Fibroblast of lung (primary cell): ENCODE results near the gene NLRP1.

Experiments used
- EZH2 ChIP-seq: IDR thresholded peaks from 2 replicates; pipeline ENCODE4 v1.5.1; 2012; ENCODE audit warnings: low read length, control low read depth, mild to moderate bottlenecking; ENCODE audit errors: missing control alignments
- TF ChIP-seq, protein P1 (sequence below), 2 donors: IDR thresholded peaks in 1 of 2; conservative IDR thresholded peaks in 1 of 2; 1 replicate in 1 of 2; 2 replicates in 1 of 2; pipeline ENCODE4 v1.5.1; 2011 to 2012; ENCODE audit warnings: low read length in 2 of 2, control low read depth in 1 of 2, inconsistent platforms in 1 of 2, low read depth in 1 of 2, mild to moderate bottlenecking in 1 of 2

DNA sequence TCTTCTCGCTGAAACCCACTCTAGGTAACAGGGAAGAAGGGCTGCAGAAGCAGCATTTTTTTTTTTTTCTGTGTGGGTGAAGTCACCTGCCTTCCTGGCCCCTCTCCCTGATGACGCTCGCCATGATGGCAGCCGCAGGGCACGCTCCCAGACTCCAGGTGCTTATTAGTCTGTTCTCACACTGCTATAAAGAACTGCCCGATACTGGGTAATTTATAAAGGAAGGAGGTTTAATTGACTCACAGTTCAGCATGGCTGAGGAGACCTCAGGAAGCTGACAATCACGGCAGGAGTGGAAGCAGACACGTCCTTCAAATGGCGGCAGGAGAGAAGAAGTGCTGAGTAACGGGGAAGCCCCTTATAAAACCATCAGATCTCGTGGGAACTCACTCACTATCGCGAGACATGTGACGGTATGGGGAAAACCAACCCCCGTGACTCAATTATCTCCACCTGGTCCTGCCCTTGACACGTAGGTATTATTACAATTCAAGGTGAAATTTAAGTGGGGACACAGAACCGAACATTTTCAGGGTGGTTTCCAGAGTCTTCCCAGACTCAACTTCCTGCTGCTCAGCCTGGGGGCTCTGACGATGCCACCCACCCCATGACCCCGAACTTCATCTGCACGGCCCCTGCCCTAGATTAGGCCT lies 34.9 kb upstream of the NLRP1 start:
- TF ChIP-seq, protein P1, sequence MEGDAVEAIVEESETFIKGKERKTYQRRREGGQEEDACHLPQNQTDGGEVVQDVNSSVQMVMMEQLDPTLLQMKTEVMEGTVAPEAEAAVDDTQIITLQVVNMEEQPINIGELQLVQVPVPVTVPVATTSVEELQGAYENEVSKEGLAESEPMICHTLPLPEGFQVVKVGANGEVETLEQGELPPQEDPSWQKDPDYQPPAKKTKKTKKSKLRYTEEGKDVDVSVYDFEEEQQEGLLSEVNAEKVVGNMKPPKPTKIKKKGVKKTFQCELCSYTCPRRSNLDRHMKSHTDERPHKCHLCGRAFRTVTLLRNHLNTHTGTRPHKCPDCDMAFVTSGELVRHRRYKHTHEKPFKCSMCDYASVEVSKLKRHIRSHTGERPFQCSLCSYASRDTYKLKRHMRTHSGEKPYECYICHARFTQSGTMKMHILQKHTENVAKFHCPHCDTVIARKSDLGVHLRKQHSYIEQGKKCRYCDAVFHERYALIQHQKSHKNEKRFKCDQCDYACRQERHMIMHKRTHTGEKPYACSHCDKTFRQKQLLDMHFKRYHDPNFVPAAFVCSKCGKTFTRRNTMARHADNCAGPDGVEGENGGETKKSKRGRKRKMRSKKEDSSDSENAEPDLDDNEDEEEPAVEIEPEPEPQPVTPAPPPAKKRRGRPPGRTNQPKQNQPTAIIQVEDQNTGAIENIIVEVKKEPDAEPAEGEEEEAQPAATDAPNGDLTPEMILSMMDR (conservative IDR thresholded peaks at IDR 0.05 in 1 of 2, IDR thresholded peaks at IDR 0.05 in 1 of 2; ENCODE audit: low read depth in 1 of 2, low read length in 2 of 2), result no peak
- no peak for TF ChIP-seq EZH2
